Raji (cell line): Measurements from ENCODE around the gene MRPL22.

ENCODE experiments used
- POLR2A ChIP-seq: IDR thresholded peaks from 2 replicates; pipeline ENCODE4 v1.6.1; 2011; ENCODE audit warnings: low read depth, low read length, control low read depth; ENCODE audit not compliant: insufficient read depth

Gene MRPL22

DNA sequence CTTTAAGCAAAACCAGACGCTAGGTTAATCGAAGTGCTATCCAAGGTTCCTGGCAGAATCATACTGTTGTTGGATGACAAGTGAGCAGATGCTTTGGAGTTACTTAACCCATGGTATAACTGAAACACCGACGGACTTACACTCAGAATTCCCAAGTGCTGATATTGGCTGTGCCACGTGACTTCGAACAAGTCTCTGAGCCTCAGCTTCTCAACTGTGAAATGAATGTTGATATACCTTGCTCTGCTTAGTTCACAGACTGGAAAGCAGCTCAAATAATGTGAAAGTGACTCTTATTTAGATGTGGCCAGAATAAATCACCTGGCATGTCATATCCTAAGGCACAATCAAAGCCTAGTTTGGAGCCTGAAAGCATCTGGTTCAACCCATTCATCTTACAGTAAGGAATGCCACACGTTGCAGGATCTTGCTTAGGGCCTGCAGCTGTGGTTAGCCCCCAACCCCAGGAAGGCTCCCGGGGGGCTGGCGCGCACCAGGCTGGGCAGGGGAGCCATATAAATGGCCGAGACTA lies 3.6 kb upstream of the MRPL22 start:
- TF ChIP-seq POLR2A, result no peak

DNA sequence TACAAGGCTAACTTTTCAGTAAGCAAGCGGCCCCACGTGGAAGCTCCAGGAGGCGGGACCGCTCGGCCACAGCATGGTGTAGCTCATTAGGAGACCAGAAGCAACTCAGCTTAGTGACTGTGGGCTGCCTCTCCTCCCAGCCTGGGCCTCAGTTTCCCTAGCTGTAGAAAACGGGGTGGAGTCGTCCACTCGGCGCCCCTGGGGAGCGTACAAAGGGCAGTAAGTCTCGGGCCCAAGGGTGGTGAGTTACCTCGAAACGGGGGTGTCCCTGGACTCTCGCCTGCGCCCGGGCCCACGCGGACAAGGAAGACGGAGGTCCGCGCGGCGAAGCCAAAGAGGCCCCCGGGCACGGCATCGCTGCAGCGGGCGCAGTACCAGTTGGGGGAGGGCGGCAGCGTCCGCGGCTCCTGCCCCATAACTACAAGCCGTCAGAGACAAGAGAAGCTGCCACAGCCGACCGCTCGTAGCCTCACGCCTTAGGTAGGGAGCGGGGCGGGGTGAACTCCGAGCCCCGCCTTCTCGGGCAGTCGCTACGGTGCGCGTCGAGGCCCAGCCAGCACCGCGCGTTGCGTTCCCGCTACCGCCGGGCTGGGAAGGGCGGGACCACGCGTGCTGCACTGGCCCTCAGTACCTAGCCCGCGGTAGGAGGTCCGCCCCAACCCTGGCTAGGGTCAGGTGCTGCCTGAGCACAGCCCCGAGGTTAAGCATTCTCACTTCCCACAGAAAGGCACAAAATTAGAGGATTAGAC lies 3.0 kb upstream of the MRPL22 start, which contains the start of gene GEMIN5:
Gene GEMIN5 (minus strand): TSS at position 494 of the 749 bp plus-strand sequence. CDS start 78 bp downstream, at position 416.
- TF ChIP-seq POLR2A, result peak; percentile 95

DNA sequence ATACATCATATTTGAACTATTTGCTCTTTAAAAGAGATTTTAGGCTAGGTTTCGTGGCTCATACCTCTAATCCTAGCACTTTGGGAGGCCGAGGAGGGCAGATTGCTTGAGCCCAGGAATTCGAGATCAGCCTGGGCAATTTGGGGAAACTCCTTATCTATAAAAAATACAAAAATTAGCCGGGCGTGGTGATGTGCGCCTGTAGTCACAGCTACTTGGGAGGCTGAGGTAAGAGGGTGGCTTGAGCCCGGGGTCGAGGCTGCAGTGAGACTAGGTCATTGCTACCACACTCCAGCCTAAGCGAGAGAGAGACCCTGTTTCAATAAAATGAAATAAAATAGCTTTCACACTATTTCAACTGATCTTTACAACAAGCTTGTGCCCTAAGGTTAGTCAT lies 500 bp upstream of the MRPL22 start:
- no peak for TF ChIP-seq POLR2A

DNA sequence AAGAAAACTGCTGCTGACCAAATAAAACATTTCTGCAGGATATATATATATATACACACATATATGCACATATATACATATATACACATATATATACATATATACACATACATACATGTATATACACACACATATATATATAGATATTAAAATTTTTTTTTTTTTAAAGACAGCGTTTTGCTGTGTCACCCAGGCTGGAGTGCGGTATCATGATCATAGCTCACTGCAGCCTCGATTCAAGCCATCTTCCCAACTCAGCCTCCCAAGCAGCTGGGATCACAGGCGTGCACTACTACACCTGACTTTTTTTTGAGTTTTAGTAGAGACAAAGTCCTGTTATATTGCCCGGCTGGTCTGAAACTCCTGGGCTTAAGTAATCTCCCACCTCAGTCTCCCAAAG lies 2.7 kb downstream of the MRPL22 start:
- no peak for TF ChIP-seq POLR2A

DNA sequence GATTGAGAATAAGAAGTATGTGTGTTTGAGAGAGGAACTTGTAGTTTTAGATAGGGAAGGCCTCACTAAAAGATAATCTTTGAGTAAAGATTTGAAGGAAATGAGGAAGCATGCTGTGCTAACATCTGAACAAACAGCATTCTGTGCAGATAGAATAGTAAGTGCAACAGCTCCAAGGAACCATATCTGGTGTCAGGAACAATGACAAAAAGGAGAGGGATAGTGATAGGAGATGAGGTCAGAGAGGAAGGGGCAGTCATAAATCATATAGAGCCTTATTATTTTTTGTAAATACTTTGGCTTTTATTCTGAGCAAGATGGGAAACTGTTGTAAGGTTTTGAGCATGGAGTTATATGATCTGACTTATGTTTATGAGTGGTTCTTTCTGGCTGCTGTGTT lies 3.8 kb downstream of the MRPL22 start:
- TF ChIP-seq POLR2A, result no peak

DNA sequence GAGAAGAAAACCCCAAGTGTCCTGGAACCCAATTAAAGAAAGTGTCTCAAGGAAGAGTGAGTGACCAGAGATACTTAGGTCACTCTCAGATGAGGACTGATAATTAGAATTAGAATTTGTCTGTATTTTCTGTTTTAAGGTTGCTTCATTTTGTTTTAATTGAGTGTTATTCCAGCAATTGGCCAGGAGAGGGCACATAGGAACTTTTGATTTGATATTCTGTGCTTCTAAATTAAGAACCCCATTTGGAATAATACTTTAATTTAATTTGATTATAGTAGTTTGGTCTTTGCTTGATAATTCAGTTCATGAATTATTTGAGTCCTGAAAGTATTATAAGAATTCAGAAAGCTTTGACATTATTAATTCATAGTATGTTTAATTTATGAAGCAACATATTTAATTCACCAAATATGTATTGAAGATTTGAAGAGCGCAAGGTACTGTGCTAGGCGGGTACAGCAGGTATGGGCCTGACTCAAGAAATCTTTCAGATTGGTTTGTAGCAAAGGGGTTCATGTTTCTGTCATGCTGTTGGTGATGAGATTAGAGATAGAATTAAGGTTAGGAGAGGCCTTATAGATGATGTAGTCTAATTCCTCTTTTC lies 4.9 kb downstream of the MRPL22 start:
- no peak for TF ChIP-seq POLR2A

DNA sequence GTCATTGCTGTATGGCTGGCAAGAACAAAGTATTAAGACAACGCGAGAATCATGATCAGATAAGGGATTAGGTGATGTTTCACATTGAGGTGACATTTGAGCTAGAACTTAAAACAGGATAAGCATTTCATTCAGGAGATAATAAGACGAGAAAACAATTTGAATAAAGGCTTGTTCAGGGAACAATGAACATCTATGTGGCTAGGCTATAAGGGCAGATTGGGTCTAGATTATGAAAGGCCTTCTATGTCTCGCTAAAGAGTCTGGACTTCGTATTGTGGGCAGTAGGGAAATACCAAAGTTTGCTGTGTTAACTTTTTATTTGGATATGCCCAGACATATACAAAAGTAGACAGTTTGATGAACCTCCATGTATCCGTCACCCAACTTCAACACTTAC lies 6.9 kb downstream of the MRPL22 start:
- no peak for TF ChIP-seq POLR2A

DNA sequence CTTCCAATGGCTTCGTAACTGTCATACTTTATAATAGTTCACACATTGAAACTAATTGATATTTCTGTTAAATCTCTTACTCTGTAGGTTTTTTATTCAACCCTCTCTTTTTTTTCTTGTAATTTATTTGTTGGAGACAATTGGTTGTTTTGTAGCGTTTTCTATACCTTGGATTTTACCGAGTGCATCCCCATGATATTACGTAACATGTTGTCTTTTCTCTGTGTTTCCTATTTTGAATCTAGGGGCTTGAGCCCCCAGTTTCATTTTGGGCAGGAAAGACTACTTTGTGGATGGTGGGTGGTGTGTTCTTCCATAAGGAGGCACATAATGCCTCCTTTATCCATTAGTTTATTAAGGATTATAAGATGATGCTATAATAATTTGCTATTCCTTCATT lies 7.4 kb downstream of the MRPL22 start:
- TF ChIP-seq POLR2A, result no peak

DNA sequence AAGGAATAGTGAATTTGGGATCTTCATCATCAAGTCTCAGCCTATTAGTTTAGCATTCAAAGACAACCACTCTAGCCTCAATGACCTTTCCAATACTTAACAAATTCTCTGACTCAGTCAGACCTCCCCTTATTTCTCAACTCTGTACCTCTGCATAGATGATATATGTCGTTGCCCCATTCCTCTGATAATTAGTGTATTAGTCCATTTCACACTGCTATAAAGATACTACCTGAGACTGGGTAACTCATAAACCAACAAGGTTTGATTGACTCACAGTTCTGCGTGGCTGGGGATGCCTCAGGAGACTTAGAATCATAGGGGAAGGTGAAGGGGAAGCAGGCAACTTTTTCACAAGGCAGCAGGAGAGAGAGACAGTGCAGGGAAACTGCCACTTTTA lies 8.9 kb downstream of the MRPL22 start:
- no peak for TF ChIP-seq POLR2A

DNA sequence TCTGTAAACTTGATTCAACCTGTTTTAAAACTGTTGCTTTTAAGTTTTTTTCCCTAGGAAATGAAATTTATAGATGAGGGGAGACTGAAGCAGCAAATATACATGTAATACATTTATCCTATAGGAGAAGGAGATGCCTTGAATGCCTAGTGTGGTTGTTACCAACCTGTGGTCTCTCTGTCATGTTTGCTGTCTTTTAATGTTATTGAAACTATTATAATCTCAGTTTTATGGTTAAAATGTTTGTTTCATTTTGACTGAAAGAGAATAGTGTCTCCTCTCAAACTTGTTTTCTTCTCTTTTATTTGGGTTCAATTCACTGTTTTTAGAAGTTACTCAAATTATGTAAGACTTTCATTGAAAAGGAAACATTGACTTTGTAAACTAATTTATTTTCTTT lies 15.8 kb downstream of the MRPL22 start:
- no peak for TF ChIP-seq POLR2A

DNA sequence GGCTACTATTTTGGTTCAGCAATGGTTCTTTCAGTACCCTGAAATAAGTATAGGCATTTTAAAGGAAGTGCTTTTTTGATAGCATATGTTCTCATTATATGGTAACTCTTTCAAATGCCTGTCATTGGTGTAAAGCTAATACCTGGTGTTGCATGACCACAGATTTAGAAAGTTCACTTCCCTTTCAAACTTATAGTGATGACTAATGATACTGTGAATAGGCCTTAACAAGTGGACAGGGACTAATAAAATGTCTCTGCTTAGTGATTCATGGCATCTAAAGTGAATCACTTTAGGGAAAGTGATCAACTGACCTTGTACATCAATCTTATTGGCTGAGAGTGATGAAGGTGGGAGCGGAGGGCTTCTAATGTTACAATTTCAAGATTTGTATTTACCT lies 21.6 kb downstream of the MRPL22 start:
- no peak for TF ChIP-seq POLR2A

DNA sequence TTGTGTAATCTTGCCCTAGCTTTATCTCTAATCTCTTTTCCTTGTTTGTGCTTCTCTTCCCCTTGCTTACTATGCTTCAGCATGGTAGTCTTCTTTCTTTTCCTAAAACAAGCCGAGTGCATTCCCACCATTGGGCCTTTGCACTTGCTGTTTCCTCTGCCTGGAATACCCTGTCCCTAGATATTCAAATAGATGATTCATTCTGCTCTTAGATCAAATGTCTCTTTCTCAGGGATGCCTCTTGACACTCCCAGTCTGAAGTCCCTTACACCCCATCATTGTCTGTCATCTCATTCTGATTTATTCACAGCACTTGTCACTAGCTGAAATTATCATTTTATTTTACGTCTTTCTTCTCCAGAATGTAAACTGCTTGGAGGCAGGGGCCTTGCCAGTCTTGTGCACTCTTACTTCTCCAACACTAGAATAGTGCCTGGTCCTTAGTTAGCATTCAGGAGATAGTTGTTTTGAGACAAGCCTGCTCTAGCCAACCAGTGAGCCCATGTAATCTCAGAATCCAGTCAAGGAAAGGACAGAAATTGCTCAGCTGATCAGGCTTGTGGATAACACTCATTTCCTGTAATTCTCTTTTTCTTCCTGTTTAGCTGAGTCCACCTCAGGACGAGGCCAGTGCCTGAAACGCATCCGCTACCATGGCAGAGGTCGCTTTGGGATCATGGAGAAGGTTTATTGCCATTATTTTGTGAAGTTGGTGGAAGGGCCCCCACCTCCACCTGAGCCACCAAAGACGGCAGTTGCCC lies 25.4 kb downstream of the MRPL22 start:
- TF ChIP-seq POLR2A, result no peak

DNA sequence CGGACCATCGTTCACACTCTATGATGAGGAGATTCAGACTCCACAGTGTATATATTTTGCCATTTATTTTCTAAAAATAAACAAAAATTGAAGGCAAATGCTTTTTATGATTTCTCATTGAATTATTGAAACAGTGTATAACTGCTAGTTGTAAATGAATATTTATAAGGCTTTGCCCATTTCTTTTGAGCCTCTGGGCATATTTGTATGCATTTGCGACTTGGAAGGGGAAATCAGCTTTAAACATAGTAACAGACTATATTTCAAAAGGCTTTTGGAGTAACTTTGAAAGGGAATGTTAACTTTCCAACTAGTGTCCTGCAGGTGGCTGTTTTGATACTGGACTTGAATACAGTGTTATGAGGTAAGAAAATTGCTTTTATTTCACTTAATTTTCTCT lies 26.0 kb downstream of the MRPL22 start:
- no peak for TF ChIP-seq POLR2A

DNA sequence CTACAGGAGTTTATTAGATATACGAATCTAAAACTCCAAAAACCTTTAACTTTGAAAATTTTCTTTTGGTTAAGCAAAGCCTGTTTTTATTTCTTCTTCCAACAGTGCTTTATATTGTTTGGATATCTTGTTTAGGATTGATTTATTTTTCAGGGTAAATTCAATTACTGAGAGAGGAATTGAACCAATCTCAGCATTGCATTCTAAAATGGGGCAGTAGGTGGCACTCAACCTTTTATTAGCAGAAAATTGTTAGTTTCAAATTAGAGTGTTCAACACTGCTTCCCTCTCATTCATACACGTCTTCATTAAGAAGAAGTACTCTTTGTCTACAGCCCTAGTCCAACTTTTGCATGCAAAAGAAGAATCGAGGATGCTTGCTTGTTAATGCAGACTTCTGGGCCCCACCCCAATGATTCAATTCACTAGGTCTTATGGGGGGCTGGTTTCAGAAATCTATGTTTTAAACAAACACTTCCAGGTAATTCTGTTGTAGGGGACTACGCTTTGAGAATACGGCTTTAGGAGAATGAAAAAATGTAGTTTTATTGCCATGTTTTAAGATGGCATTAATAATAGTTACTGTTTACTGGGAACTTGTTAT lies 26.6 kb downstream of the MRPL22 start:
- no peak for TF ChIP-seq POLR2A

DNA sequence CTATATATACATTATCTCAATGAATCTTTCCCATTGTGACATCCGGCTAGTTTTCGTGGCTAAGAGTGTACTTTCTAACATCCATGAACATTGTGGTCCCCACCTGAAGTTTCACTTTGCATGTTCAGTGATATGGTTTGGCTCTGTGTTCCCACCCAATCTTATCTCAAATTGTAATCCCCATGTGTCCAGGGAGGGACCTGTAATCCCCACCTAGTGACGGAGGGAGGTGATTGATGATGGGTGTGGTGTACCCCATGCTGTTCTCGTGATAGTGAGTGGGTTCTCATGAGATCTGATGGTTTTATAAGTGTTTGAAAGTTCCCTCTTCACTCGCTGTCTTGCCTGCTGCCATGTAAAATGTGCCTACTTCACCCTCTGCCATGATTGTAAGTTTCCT lies 28.1 kb downstream of the MRPL22 start:
- TF ChIP-seq POLR2A, result no peak
